ENCODE data around the gene CACNA1A.

- TF ChIP-seq CTCF (IDR thresholded peaks at IDR 0.05) (no peak), POLR2A (IDR thresholded peaks at IDR 0.05) (no peak)
These were observed 296.6 kb downstream of the CACNA1A start for GRCh38 chr19:13209484-13210338.

Data from heart left ventricle (tissue), 13 donors.